NCI-H2196 (cell line): ENCODE measurements around the gene ZNF286A.
"Not testable (repeated sequence)": the region's sequence is repeated elsewhere in the genome, so short reads cannot be mapped to it uniquely, and the experiment has no call there.

Experiments
- DNase-seq: peaks from one replicate; lab custom pipeline; 2025; ENCODE audit not compliant: unreplicated experiment; lab: John Stamatoyannopoulos, UW

ZNF286A gene

GRCh38 chr17:15698967-15699366, 585 bp upstream of the ZNF286A start:
- DNase-seq: not testable (repeated sequence)

GRCh38 chr17:15699937-15700336, 385 bp downstream of the ZNF286A start:
- DNase-seq: not testable (repeated sequence)

- DNase-seq: not testable (repeated sequence)
These were observed 4.7 kb downstream of the ZNF286A start for GRCh38 chr17:15704239-15704638.

GRCh38 chr17:15704813-15705212, 5.3 kb downstream of the ZNF286A start:
- not testable (repeated sequence) for DNase-seq

GRCh38 chr17:15708879-15709278, 9.3 kb downstream of the ZNF286A start:
- not testable (repeated sequence) for DNase-seq

- not testable (repeated sequence) for DNase-seq
These were observed 17.3 kb downstream of the ZNF286A start for GRCh38 chr17:15716601-15717563.

- not testable (repeated sequence) for DNase-seq
These were observed 31.0 kb downstream of the ZNF286A start for GRCh38 chr17:15730535-15730934.

- not testable (repeated sequence) for DNase-seq
These were observed 32.3 kb downstream of the ZNF286A start, which contains the start of gene TBC1D26 for GRCh38 chr17:15731900-15732299. TSS of gene TBC1D26 (plus strand) at chr17:15732283. CDS start at chr17:15735349, 3,066 bp downstream.

GRCh38 chr17:15733174-15733789, 33.7 kb downstream of the ZNF286A start:
- not testable (repeated sequence) for DNase-seq

- DNase-seq: not testable (repeated sequence)
These were observed 37.0 kb downstream of the ZNF286A start for GRCh38 chr17:15736578-15736977.

- DNase-seq: no peak
These were observed 38.5 kb downstream of the ZNF286A start for GRCh38 chr17:15738066-15738465.

- DNase-seq: not testable (repeated sequence)
These were observed 39.7 kb downstream of the ZNF286A start for GRCh38 chr17:15739259-15739658.

- DNase-seq: not testable (repeated sequence)
These were observed 40.5 kb downstream of the ZNF286A start for GRCh38 chr17:15740041-15740440.

- no peak for DNase-seq
These were observed 41.1 kb downstream of the ZNF286A start for GRCh38 chr17:15740570-15741120.

GRCh38 chr17:15741624-15742023, 42.1 kb downstream of the ZNF286A start:
- DNase-seq: no peak

GRCh38 chr17:15742051-15742795, 42.7 kb downstream of the ZNF286A start:
- DNase-seq: no peak

- no peak for DNase-seq
These were observed 43.4 kb downstream of the ZNF286A start for GRCh38 chr17:15742921-15743320.

- DNase-seq: no peak
These were observed 44.6 kb downstream of the ZNF286A start for GRCh38 chr17:15744074-15744676.

- DNase-seq: peak; percentile 6
These were observed 45.3 kb downstream of the ZNF286A start for GRCh38 chr17:15744885-15745284.

- not testable (repeated sequence) for DNase-seq
These were observed 49.9 kb downstream of the ZNF286A start for GRCh38 chr17:15749403-15749802.
